Esophagus (tissue), 2 donors: ENCODE results near the gene OSBPL10. TPM values are rescaled to one million over a fixed set of nuclear protein-coding genes. Genes with fewer than 3 reads are reported as not detected.

Experiments used
- H3K27ac ChIP-seq, 2 donors: one replicate each; pipeline ENCODE4 v1.5.1; 2013; ENCODE audit warnings: low read depth in 2 of 2, mild to moderate bottlenecking in 2 of 2, inconsistent platforms in 1 of 2, low read length in 1 of 2, moderate library complexity in 1 of 2
- H3K27me3 ChIP-seq, 2 donors: one replicate each; pipeline ENCODE4 v1.6.1; 2013; ENCODE audit warnings: low read length in 2 of 2, control low read depth in 1 of 2, mild to moderate bottlenecking in 1 of 2; ENCODE audit not compliant: insufficient read depth in 2 of 2, control insufficient read depth in 1 of 2
- H3K36me3 ChIP-seq, 2 donors: one replicate each; pipeline ENCODE4 v1.6.1; 2013; ENCODE audit warnings: low read length in 1 of 2; ENCODE audit not compliant: control insufficient read depth in 2 of 2, insufficient read depth in 2 of 2
- H3K4me1 ChIP-seq, 2 donors: one replicate each; pipeline ENCODE4 v1.6.1; 2013; ENCODE audit warnings: low read length in 1 of 2; ENCODE audit not compliant: control insufficient read depth in 2 of 2, insufficient read depth in 2 of 2
- H3K4me3 ChIP-seq, 2 donors: one replicate each; pipeline ENCODE4 v1.5.1; 2013; ENCODE audit warnings: low read length in 2 of 2, mild to moderate bottlenecking in 2 of 2, low read depth in 1 of 2, moderate library complexity in 1 of 2
- H3K9me3 ChIP-seq, 2 donors: one replicate each; pipeline ENCODE4 v1.6.1; 2013; ENCODE audit warnings: mild to moderate bottlenecking in 2 of 2, low read depth in 1 of 2, low read length in 1 of 2, moderate library complexity in 1 of 2; ENCODE audit not compliant: control insufficient read depth in 2 of 2, insufficient read depth in 1 of 2
- WGBS, 2 donors: extraction: QIAGEN DNeasy Blood & Tissue Kit; methylation state at CpG; one replicate each; pipeline ENCODE4 v1.1.7; 2013; 5-methylcytosine and 5-hydroxymethylcytosine counted together
- polyA plus RNA-seq, 2 donors: library from polyadenylated mRNA; stranded (reverse); fragments of 200-250 nt; gene quantifications; one replicate each; pipeline ENCODE4 v1.2.3, GENCODE V29; 2013
- donor health status: healthy with polysubstance abuse.
- donor health status: Bipolar disorder and iron deficiency.

OSBPL10 gene
- polyA plus RNA-seq, 2 donors: 6.4 to 9.0 TPM

DNA sequence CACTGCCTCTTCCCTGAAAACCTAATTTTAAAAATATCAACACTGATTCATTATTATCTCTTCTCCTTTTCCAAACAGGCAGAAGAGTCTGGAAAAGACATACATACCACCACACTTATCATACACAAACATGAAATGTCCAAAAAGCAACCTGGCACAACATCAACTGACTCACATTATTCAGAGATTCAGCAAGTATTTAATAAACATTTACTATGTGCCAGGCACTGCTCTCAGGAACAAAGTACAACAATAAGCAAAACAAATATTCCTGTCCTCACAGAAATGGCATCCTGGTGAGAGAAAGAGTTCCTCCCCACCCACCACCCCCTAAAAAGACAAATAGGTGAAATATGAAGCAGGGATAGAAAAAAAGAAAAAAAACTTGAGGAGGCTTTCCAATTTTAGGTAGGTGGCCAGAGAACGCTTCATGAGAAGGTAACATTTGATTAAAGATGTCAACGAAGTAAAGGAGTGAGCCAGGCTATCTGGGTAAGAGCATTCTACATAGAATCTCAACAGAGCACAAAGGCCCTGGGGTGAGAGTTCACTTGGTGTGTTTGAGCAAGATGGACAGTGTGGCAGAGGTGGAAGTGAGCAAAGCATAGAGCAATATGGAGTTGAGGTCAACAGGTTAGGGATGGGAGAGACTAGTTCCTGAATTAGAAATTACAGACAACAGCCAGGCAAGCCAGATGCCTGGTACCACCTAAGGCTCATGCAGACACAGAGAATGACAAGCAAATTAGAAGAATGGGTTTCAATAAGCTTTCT lies 141.7 kb downstream of the OSBPL10 start:
- 88 to 92% methylated on average over 2 of the region's 2 CpGs for WGBS, 2 donors
- H3K36me3 ChIP-seq: no peaks in the 10 kb centered on the region
- no peak overlapping the region for H3K27ac ChIP-seq
- H3K27me3 ChIP-seq: no peaks in the 10 kb centered on the region
- no peaks in the 10 kb centered on the region for H3K9me3 ChIP-seq
- H3K4me1 ChIP-seq: no peaks in the 10 kb centered on the region
- H3K4me3 ChIP-seq: no peak overlapping the region

DNA sequence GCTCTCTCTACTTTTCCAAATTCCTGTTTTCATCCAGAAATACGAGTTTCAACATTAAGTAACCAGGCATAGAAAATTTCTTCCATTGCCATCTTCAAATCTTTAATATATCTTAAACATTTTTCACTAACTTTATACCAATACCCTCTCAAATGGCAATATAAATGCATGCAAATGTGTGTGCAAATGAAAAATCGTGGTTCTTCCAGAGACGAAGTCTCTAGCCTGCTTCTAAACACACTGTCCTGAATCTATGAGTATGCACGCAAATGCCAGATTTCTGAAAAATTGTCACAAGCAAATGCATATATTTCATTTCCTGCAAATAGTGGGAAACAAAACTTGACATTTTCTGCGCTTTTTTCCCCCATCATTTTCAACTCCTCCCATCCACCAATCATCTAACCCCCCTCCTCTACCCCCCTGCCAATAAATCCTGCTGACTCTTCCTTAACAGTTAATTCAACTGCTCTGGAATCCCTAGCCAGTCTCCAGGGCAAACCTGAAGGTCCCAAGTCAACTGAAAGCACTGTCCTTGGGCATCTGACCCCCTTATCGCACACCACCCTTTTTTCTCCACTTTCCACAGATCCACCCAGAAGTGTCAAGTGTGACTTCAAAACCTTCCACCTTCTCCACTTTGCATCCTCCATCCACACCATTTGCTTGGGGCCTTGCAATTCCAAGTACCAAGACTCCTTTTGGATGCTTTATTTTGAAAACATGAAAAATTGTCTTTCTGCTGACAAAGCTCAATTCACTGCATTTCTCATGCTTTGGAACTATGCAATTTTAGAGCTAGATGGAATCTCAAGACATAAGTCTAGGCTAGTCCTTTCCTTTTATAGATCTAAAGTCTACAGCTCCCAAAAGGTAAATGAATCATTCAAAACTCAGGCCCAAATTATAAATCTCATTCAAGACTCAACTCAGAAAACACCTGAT lies 144.7 kb downstream of the OSBPL10 start:
- Histone ChIP-seq H3K27ac (no peak overlapping the region), H3K27me3 (no peaks in the 10 kb centered on the region), H3K4me1 (no peaks in the 10 kb centered on the region), H3K4me3 (no peak overlapping the region), H3K36me3 (no peaks in the 10 kb centered on the region), H3K9me3 (no peaks in the 10 kb centered on the region)
- WGBS, 2 donors: 78 to 79% methylated on average over 6 of the region's 6 CpGs

DNA sequence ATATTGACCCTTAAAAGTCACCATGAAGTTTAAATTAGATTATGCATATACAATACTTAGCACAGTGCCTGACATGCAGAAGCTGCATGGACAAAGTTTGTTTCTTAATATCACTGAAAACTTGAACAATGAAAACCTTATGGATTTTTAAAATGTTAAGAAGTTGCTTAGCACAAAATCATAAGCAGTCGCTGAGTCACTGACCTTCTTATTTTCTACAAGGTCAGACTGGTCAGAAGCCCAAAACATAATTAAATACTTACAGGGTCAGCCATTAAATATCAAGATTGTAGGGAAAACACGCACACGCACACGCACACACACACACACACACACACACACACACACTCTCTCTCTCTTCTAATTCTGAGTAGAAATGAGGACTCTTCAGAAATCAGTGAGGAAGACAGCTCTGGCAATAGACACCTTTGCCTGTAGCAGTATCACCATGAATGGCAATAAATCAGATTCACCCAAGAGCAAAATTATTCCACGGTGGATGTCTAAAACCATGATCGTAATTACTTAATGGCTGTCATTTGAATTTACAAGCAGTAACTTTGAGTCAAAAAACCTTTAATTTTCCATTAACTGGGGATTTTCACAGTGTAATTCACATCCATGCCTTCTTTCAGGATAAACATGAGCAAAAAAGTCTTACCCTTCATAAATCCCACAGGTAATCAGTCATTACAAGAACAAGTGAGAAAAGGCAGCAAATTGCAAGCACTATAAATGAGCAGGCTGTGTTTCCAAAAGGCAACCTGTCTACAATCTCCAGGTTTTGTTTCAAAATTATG lies 147.5 kb downstream of the OSBPL10 start:
- WGBS, 2 donors: 74 to 75% methylated on average over 6 of the region's 6 CpGs
- Histone ChIP-seq H3K9me3 (no peaks in the 10 kb centered on the region), H3K27me3 (no peaks in the 10 kb centered on the region), H3K4me1 (no peaks in the 10 kb centered on the region), H3K27ac (no peak overlapping the region), H3K36me3 (peaks cover 0 to 2% of the 10 kb centered on the region in 2 donors), H3K4me3 (no peak overlapping the region)

DNA sequence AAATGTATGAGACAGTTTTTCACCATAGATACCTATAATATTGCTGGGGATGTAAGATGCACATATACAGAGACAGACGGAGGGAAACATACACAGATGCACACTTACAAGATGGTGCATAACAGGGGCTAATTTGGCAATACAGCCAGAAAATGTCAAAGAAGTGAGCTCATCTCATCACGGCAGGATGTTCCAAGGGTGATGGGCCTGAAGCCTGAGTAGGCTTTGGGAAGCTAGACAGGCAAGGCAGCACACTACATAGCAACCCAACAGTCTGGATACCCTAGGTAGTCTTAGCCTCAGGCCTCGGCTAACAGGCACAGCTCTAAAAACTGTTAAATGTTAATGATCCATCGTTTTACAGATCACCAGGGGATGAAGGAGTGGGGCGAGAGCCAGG lies 148.5 kb downstream of the OSBPL10 start:
- WGBS, 2 donors: 87 to 89% methylated on average over 5 of the region's 5 CpGs
- Histone ChIP-seq H3K36me3 (peaks cover 0 to 2% of the 10 kb centered on the region in 2 donors), H3K27me3 (no peaks in the 10 kb centered on the region), H3K27ac (no peak overlapping the region), H3K9me3 (no peaks in the 10 kb centered on the region), H3K4me3 (no peak overlapping the region), H3K4me1 (no peaks in the 10 kb centered on the region)

DNA sequence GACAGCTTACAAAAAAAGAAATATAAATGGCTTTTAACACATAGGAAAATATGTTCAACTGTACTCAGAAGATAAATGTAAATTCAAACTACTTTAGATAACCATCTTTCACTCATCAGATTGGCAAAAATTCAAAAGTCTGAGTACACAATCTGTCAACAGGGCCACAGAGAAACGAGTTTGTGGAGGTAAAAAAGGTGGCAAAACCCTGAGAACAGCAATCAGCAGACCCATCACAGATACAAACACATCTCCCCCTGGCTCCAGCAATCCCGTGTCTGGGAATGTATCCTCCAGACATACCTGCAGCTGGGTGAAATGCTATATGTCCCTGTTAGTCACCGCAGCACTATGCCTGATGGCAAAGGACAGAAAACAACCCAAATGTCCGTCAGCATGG lies 149.5 kb downstream of the OSBPL10 start:
- no peak overlapping the region for H3K4me3 ChIP-seq
- no peak overlapping the region for H3K27ac ChIP-seq
- 76 to 82% methylated on average over 4 of the region's 4 CpGs for WGBS, 2 donors
- H3K9me3 ChIP-seq: no peaks in the 10 kb centered on the region
- no peaks in the 10 kb centered on the region for H3K27me3 ChIP-seq
- H3K4me1 ChIP-seq: no peaks in the 10 kb centered on the region
- peaks cover 0 to 2% of the 10 kb centered on the region in 2 donors for H3K36me3 ChIP-seq

DNA sequence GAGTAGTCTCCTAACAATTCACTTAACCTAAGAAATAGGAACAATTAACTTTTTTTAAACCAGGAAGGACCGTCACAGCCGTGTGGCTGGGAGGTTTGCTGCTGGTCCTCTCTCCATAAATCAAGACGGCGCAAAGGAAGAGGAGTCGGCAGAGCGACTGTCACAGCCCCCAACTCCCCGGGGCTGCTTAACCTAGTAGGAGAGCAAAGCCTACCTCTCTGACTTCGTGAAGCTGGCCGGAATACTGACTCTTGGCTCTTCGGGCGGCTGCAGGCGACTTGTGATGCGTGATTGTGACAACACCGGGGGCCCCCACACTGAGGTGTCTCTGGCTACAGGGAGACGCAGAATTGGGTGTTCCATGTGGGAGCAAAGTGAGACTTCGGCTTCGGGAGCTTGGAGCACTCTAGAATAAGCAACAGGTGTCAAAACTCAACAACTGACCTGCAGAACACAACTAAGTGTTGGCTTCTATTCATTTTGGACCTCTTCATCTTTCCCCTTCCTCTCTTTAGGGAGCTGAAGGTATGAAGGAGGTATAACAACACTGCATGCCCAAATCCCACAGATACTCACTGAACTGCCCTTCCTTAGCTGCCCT lies 151.1 kb downstream of the OSBPL10 start:
- Histone ChIP-seq H3K9me3 (no peaks in the 10 kb centered on the region), H3K4me3 (no peak overlapping the region), H3K36me3 (peaks cover 0 to 2% of the 10 kb centered on the region in 2 donors), H3K27me3 (no peaks in the 10 kb centered on the region), H3K27ac (no peak overlapping the region), H3K4me1 (no peaks in the 10 kb centered on the region)
- 92 to 93% methylated on average over 17 of the region's 17 CpGs for WGBS, 2 donors

DNA sequence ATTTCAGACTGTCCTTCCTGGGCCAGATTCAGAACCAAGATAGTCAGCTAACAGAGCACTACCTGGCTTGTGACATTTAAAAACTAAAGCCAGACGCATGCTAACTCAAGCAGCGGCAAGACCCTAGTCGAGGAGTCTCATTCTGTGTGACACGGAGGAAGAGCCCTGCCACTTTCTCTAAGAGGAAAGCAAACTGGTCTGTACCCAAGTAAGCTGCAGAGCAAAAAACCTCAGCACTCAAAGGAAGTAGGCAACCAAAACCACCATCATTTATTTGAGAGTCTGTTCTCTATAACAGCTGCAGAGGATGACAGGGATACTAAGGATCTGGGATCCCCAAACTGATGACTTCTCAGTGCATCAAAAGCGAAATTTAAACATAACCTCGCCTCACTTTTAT lies 152.1 kb downstream of the OSBPL10 start:
- Histone ChIP-seq H3K4me3 (no peak overlapping the region), H3K36me3 (peaks cover 0 to 2% of the 10 kb centered on the region in 2 donors), H3K9me3 (no peaks in the 10 kb centered on the region), H3K4me1 (no peaks in the 10 kb centered on the region), H3K27me3 (no peaks in the 10 kb centered on the region), H3K27ac (no peak overlapping the region)
- 92 to 96% methylated on average over 6 of the region's 6 CpGs for WGBS, 2 donors

DNA sequence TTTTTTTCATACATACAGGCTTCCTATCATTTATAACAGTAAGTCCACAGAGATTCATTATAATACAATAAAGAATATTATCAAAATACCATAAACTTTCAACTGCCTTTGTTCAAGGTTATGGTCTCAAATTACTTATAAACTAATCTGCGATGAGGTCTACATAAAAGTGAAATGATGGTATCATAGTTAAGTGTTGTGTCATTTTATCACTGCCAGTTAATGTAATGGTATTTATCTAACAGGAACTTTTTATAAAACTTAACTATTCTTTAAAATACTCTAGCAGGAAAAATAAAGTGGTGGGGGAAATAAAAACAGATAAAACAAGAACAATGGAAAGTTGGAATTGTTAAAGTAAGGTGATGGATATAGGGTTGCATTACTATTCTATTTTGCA lies 153.1 kb downstream of the OSBPL10 start:
- no peak overlapping the region for H3K27ac ChIP-seq
- no peaks in the 10 kb centered on the region for H3K27me3 ChIP-seq
- no peaks in the 10 kb centered on the region for H3K4me1 ChIP-seq
- H3K36me3 ChIP-seq: peaks cover 0 to 2% of the 10 kb centered on the region in 2 donors
- 86% methylated on average over 1 of the region's 1 CpG for WGBS, 2 donors
- no peaks in the 10 kb centered on the region for H3K9me3 ChIP-seq
- H3K4me3 ChIP-seq: no peak overlapping the region

DNA sequence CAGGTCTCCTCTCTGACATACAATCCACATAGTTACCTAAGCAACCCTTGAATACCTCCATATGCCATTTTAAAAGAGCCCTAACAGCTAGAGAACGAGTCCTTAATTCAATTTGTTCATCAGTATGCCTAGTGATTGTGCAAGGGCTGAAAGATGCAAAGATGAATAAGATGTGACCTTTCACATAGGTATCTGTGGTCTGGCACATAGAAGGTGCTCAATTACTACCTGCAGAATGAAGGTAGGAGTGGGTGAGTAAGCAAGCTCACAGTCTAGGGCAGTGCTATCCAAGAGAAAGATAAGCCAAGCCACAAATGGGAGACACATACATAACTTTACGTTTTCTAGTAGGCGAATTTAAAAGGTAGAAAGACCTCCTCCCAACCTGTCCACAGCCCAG lies 157.9 kb downstream of the OSBPL10 start:
- H3K36me3 ChIP-seq: no peaks in the 10 kb centered on the region
- no peaks in the 10 kb centered on the region for H3K27me3 ChIP-seq
- WGBS, 2 donors: 90 to 95% methylated on average over 3 of the region's 3 CpGs
- H3K4me1 ChIP-seq: no peaks in the 10 kb centered on the region
- no peak overlapping the region for H3K4me3 ChIP-seq
- H3K27ac ChIP-seq: no peak overlapping the region
- H3K9me3 ChIP-seq: no peaks in the 10 kb centered on the region
